HEK293T (cell line): ENCODE measurements around the gene LARP1.

Experiments used
- CTCF ChIA-PET: fragments of 350-600 bp; formaldehyde crosslinking; extraction: SDS; loops from one replicate; lab custom pipeline; 2021; ENCODE audit warnings: antibody characterized with exemption, inconsistent platforms; lab: Yijun Ruan, JAX
- POLR2A ChIA-PET: fragments of 350-600 bp; formaldehyde crosslinking; extraction: SDS; loops from one replicate; lab custom pipeline; 2020; ENCODE audit warnings: antibody characterized with exemption, inconsistent platforms; lab: Yijun Ruan, JAX
- DNase-seq: peaks from one replicate; pipeline ENCODE4 v3.0.0; 2012; ENCODE audit warnings: mixed read lengths; ENCODE audit errors: extremely low spot score
- ARNT ChIP-seq: fragments of 450-650 bp; IDR thresholded peaks from 2 replicates; pipeline ENCODE4 v1.6.1; 2017; ENCODE audit warnings: mild to moderate bottlenecking
- BHLHE40 ChIP-seq: fragments of 450-650 bp; IDR thresholded peaks from 2 replicates; pipeline ENCODE4 v1.6.1; 2016; ENCODE audit warnings: mild to moderate bottlenecking, moderate library complexity, borderline replicate concordance
- CTBP1 ChIP-seq: fragments of 450-650 bp; IDR thresholded peaks from 2 replicates; pipeline ENCODE4 v1.6.1; 2016; ENCODE audit warnings: borderline replicate concordance
- ELF4 ChIP-seq: fragments of 450-650 bp; IDR thresholded peaks from 2 replicates; pipeline ENCODE4 v1.6.1; 2017; ENCODE audit warnings: antibody characterized with exemption
- FOXA1 ChIP-seq: fragments of 450-650 bp; IDR thresholded peaks from 2 replicates; pipeline ENCODE4 v1.6.1; 2016; ENCODE audit warnings: mild to moderate bottlenecking
- FOXK2 ChIP-seq: fragments of 450-650 bp; IDR thresholded peaks from 2 replicates; pipeline ENCODE4 v1.6.1; 2016; ENCODE audit warnings: mild to moderate bottlenecking
- FOXM1 ChIP-seq: fragments of 450-650 bp; IDR thresholded peaks from 2 replicates; pipeline ENCODE4 v1.6.1; 2017; ENCODE audit warnings: mild to moderate bottlenecking, borderline replicate concordance
- HDGF ChIP-seq: fragments of 450-650 bp; IDR thresholded peaks from 2 replicates; pipeline ENCODE4 v1.6.1; 2017; ENCODE audit warnings: antibody characterized with exemption, borderline replicate concordance
- L3MBTL2 ChIP-seq: fragments of 450-650 bp; conservative IDR thresholded peaks from 2 replicates; pipeline ENCODE4 v1.6.1; 2016; ENCODE audit warnings: mild to moderate bottlenecking
- LEF1 ChIP-seq: fragments of 450-650 bp; IDR thresholded peaks from 2 replicates; pipeline ENCODE4 v1.6.1; 2017; ENCODE audit warnings: mild to moderate bottlenecking, borderline replicate concordance
- NFRKB ChIP-seq: fragments of 450-650 bp; IDR thresholded peaks from 2 replicates; pipeline ENCODE4 v1.6.1; 2016; ENCODE audit warnings: mild to moderate bottlenecking, moderate library complexity
- SP1 ChIP-seq: fragments of 450-650 bp; IDR thresholded peaks from 2 replicates; pipeline ENCODE4 v1.6.1; 2017
- SUZ12 ChIP-seq: fragments of 450-650 bp; IDR thresholded peaks from 2 replicates; pipeline ENCODE4 v1.6.1; 2016; ENCODE audit warnings: mild to moderate bottlenecking
- TARDBP ChIP-seq: fragments of 450-650 bp; IDR thresholded peaks from 2 replicates; pipeline ENCODE4 v1.6.1; 2016
- ZNF384 ChIP-seq: fragments of 450-650 bp; IDR thresholded peaks from 2 replicates; pipeline ENCODE4 v1.6.1; 2016
- TF ChIP-seq, protein P1 (sequence below): fragments of 450-650 bp; IDR thresholded peaks from 2 replicates; pipeline ENCODE4 v1.6.1; 2016

LARP1 gene

DNA sequence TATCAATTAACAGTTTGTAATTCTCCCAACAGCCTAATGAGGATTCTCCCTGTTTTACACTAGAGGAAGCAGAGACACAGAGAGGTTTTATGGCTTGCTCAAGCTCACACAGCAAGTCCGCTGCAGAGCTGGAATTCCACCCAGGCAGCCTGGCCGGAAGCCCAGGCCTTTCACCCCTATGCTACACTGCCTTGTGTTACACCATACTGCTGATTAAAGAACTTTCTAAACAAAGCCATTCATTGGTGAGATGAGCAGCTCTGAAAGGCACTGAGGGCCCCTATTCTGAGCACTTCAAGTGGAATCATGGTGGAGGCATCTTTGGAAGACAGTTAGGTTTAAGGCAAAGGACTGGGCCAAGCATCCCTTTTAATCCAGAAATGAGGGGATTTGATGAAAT lies 14.7 kb upstream of the LARP1 start:
- POLR2A ChIA-PET = interaction anchor here (1.2 kb wide), 1 partner anchor 13 kb away, joined by 4 read pairs; no protein-coding TSS in a partner anchor
- TF ChIP-seq HDGF (no peak), FOXM1 (no peak), ZNF384 (no peak), SP1 (no peak), FOXA1 (no peak), BHLHE40 (no peak), FOXK2 (no peak), NFRKB (no peak), SUZ12 (no peak), ELF4 (no peak), L3MBTL2 (no peak), ARNT (no peak), LEF1 (no peak)
- TF ChIP-seq, protein P1, sequence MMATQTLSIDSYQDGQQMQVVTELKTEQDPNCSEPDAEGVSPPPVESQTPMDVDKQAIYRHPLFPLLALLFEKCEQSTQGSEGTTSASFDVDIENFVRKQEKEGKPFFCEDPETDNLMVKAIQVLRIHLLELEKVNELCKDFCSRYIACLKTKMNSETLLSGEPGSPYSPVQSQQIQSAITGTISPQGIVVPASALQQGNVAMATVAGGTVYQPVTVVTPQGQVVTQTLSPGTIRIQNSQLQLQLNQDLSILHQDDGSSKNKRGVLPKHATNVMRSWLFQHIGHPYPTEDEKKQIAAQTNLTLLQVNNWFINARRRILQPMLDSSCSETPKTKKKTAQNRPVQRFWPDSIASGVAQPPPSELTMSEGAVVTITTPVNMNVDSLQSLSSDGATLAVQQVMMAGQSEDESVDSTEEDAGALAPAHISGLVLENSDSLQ = no peak
- CTCF ChIA-PET = interaction anchor here (1.4 kb wide), 1 partner anchor 11 kb away, joined by 3 read pairs; no protein-coding TSS in a partner anchor
- no peak for DNase-seq

DNA sequence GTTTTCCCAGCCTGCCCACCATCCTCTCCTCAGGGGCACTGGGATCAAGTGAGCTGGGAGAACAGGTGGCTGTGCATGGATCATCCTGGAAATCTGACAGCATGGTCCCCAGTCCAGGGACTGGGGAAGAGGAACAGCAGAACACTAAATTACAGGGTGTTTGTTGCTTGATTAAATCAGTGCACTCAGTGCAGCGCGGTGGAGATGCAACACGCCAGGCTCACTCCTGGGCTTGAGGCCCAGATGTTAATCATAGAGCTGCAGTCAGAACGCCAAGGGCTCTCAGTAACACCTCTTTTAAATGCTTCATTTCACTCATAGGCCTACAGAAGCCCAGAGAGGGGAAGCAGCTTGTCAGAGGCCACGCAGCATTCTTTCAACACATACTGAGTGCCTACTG lies 14.2 kb upstream of the LARP1 start:
- no peak for TF ChIP-seq TARDBP
- no peak for TF ChIP-seq FOXM1
- TF ChIP-seq CTBP1 = no peak
- TF ChIP-seq ELF4 = no peak
- no peak for TF ChIP-seq L3MBTL2
- no peak for TF ChIP-seq HDGF
- TF ChIP-seq SUZ12 = no peak
- TF ChIP-seq FOXK2 = no peak
- no peak for TF ChIP-seq BHLHE40
- no peak for TF ChIP-seq ARNT
- TF ChIP-seq LEF1 = no peak
- TF ChIP-seq ZNF384 = no peak
- no peak for TF ChIP-seq FOXA1
- TF ChIP-seq SP1 = no peak
- TF ChIP-seq, protein P1 = no peak
- no peak for TF ChIP-seq NFRKB
- ChIA-PET CTCF (interaction anchor here (0.6 to 1.4 kb wide), 2 partner anchors 10 to 101 kb away, joined by 3 to 5 read pairs; no protein-coding TSS in a partner anchor), POLR2A (interaction anchor here (1.2 kb wide), 1 partner anchor 12 kb away, joined by 4 read pairs; no protein-coding TSS in a partner anchor)
- DNase-seq = no peak

DNA sequence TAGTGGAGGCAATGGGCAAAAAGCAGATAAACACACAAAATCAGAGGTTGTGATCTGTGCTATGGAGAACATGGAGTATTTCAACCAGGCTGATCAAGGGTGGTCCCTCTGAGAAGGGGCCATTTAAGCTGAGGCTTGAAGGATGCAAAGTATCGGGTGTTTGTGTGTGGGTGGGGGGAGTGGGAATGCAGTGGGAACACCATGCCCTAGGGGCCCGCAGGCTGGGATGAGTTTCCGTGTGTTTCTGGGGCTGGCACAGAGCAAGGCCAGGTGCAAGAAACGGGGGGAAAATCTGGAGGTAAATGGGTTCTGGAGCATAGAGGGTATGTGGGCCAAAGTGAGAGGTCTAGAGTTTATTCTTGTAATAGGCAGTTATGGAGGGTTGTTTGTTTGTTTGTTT lies 13.8 kb upstream of the LARP1 start:
- ChIA-PET CTCF (interaction anchor here (0.6 to 1.4 kb wide), 2 partner anchors 10 to 101 kb away, joined by 3 to 5 read pairs; no protein-coding TSS in a partner anchor), POLR2A (interaction anchor here (1.2 kb wide), 1 partner anchor 12 kb away, joined by 4 read pairs; no protein-coding TSS in a partner anchor)
- DNase-seq = no peak
- TF ChIP-seq SP1 = no peak
- TF ChIP-seq ZNF384 = no peak
- no peak for TF ChIP-seq ARNT
- TF ChIP-seq BHLHE40 = no peak
- TF ChIP-seq FOXM1 = no peak
- no peak for TF ChIP-seq LEF1
- no peak for TF ChIP-seq NFRKB
- no peak for TF ChIP-seq CTBP1
- no peak for TF ChIP-seq FOXA1
- no peak for TF ChIP-seq FOXK2
- TF ChIP-seq ELF4 = no peak
- no peak for TF ChIP-seq L3MBTL2
- TF ChIP-seq TARDBP = no peak
- no peak for TF ChIP-seq SUZ12
- TF ChIP-seq, protein P1 = no peak
- no peak for TF ChIP-seq HDGF

DNA sequence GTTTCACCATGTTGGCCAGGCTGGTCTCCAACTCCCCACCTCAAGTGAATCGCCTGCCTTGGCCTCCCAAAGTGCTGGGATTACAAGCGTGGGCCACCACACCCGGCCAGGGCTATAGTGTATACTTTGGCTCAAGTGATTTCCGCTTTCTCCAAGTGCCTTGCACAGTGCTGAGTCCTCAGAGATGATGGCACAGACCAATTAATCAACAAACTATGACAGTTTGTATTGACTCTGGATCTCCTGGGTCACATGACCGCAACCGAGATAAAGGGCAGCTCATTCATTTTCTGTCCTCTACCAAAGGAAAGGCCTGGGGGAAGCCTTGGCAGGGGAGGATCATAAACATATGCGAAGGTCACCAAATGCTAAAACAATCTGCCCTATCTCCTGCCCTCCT lies 11.4 kb upstream of the LARP1 start:
- DNase-seq = no peak
- ChIA-PET CTCF (no interaction called here), POLR2A (no interaction called here)
- TF ChIP-seq FOXM1 = no peak
- no peak for TF ChIP-seq ARNT
- TF ChIP-seq SP1 = no peak
- TF ChIP-seq, protein P1 = no peak
- no peak for TF ChIP-seq HDGF
- TF ChIP-seq FOXK2 = no peak
- no peak for TF ChIP-seq TARDBP
- no peak for TF ChIP-seq NFRKB
- no peak for TF ChIP-seq ZNF384
- no peak for TF ChIP-seq SUZ12
- TF ChIP-seq LEF1 = no peak
- no peak for TF ChIP-seq ELF4
- no peak for TF ChIP-seq BHLHE40
- no peak for TF ChIP-seq FOXA1
- no peak for TF ChIP-seq L3MBTL2
- TF ChIP-seq CTBP1 = no peak

DNA sequence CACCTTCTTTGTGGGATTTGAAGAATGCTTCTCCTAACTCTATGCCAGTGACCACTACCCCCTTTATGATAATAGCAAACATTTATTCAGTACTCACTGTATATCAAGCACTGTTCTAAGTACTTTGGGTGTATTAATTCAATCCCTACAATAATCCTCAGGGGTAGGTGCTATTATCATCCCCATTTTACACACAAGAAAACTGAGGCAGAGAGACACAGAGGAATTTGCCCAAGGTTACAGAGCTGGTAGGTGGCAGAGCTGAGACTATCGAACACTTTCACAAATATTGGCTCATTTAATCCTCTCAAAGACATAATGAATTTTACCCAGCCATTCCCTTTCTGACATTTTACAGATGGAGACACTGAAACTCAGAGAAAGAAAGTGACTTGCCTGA lies 9.8 kb upstream of the LARP1 start:
- no peak for TF ChIP-seq HDGF
- no peak for TF ChIP-seq FOXA1

More for the DNA sequence above, 9.8 kb upstream of the LARP1 start:
- CTCF ChIA-PET = no interaction called here
- POLR2A ChIA-PET = no interaction called here
- DNase-seq = no peak
